Activated CD4-positive, CD25-positive, alpha-beta regulatory T cell (primary cell): Measurements from ENCODE around the gene AIDA.

Source experiments
- DNase-seq, 4 experiments: peaks; one replicate each; lab custom pipeline; 2025; lab: John Stamatoyannopoulos, UW

The AIDA gene

GRCh38 chr1:222643938-222644635, 68.2 kb downstream of the AIDA start:
- DNase-seq: peak; percentile 89 to 93 (median 91)

DNA sequence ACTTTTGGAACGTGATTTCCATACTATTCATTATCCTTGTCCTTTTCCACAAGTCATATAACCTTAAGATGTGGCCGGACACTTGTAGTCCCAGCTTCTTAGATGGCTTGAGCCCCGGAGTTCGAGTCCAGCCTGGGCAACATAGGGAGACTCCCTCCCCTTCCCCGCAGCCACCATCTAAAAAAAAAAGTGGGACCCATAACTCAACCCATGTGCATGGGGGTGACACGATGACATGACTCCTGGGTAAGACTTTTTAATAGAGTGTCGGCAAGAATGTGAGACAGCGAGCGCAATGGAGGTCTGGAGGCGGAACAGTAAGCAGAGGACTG, 68.7 kb downstream of the AIDA start:
- no peak for DNase-seq

DNA sequence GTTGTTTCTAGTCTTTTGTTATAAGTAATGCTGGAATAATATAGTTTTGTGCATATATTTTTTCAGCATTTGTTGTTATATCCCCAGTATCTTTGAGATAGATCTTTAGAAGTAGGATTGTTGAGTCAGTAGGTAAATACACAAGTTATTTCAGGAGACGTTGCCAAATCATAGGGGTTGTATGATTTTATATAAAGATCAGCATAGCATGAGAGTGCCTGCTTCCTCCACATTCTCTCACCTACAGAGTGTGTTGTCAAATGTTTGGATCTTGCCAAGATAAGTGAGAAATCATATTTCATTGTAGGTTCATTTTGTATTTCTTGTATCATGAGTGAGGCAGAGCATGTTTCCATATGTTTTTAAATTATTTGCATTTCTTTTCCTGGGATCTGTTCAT, 69.8 kb downstream of the AIDA start:
- no peak for DNase-seq

DNA sequence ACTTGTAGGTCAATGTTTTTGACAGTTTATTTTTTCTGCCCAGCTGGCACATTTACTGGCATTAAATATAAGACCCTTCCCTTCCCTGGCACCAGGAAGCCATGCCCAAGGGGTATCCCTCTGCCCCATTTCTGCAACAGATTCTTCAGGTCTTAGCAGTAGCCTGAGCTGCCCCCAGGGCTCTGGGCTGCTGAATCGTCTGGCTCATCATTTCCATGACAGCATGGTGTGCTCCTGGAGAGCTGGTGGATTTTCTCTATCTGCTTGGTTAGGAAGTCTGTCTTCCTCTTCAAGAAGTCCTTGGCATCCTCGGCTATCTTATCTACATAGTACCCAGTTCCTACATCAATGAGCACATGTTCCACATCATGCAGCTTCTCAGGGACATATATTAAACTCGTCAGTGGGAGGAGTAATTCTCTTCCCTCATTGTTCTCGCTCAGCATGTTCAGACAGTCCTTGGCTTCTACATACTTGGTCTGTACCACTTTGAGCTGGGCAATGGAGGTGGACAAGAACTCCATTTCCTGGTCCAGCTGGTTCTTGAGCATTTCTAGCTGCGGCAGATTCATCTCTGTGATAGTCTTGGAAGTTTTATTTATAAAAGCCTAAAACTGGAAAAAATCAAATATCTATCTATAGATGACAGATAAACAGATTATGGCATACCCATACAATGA, 70.9 kb downstream of the AIDA start:
- no peak for DNase-seq

GRCh38 chr1:222634180-222635013, 77.9 kb downstream of the AIDA start:
- peak; percentile 29 to 38 (median 33) for DNase-seq

DNA sequence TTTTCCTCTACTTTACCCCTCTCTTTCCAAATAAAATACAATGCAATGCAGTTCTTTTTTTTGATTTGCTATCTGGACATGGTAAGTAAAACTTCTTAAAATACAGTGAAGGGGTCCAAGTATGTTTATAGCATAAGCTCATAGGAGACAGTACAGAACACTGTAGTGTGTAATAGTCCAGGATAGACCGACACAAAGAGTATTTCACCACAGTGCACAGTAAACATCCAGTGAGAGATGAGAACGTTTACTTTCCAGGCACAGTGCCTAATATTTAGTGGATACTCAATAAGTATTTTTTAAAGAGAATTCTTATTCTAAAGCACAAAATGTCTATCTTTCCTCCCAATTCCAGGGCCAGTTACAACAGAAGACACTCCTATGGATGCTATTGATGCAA, 79.5 kb downstream of the AIDA start:
- DNase-seq: no peak

GRCh38 chr1:222631611-222632208, 80.6 kb downstream of the AIDA start:
- DNase-seq: no peak

GRCh38 chr1:222629921-222630535, 82.3 kb downstream of the AIDA start:
- DNase-seq: no peak

DNA sequence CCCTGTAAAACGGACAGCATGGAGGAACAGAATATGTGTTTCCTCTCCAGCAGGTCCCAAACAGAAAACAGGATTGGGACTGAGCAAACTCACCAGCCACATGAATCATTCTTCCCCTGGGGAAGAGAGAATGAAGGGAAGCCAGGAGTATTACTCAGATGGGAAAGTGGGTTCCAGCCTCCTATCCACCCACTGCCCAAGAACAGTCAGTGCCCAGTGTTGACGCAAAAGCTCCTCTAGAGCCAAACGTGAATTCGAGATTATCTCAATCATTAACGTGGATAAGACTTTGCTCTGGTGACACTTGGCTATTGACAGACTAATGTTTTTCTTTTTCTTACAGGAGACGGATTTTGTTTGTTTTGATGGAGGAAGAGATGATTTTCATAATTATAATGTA, 85.1 kb downstream of the AIDA start:
- DNase-seq: no peak

- DNase-seq: no peak
Observed at GRCh38 chr1:222624214-222624613, 88.1 kb downstream of the AIDA start.

GRCh38 chr1:222623458-222623857, 88.8 kb downstream of the AIDA start:
- no peak for DNase-seq

DNA sequence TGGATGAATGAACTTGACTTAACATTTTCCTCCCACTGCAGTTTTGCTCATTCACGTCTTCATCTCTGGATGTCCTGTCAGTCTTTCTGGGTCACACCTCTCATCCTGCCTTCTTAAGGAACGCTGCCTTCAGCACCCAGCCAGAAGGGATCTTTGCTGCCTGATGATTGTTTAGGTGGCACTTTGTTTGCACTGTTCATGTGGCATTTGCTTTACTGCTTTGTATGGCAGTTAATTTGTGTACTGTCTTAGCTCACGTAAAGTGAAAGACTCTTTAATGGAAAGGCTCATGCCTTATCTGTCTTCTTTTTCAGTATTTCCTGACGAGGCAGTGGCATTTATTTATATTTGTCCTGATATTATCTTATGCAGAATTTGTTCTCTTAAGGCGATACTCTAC, 89.5 kb downstream of the AIDA start:
- no peak for DNase-seq

- no peak for DNase-seq
Observed at GRCh38 chr1:222620566-222620965, 91.7 kb downstream of the AIDA start.

DNA sequence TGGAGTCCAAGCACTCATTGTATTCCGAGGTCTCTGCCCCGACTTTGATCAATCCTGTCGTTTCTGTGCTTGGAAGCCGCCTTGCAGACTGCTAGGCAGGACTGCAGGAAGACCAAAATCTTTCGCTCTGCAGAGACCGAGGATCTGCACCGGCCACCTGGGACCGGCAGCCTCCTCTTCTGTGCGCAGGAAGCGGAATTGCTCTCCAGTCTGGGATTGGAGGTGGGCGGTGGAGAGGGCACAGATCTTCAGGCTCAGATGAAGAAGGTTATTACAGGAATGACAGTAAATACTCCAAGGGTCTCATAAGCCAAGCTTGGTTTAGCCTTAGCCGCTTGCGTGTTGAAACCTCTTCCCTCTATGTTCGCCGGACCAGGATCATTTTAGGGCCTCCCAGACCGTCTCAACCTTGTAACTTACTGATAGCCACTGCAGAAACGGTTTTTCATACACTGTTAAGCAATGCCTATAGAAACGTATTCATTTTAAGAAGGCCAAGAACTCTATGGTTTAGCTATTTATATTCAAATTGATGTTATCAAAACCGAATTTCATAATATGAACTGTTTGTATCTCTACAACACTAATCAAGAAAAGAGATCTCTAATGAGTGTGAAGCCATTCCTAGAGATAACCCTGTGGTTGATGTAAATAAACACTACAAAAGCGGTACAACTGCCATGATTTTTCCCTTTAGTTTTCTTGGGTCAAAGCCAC, 93.3 kb downstream of the AIDA start:
- no peak for DNase-seq
